Measurements from ENCODE around the gene CAD. TPM values are rescaled to one million over a fixed set of nuclear protein-coding genes. Genes with fewer than 3 reads are reported as not detected.

Gene CAD
- total RNA-seq, 1 donor from 2014 or later: 82.5 TPM

DNA sequence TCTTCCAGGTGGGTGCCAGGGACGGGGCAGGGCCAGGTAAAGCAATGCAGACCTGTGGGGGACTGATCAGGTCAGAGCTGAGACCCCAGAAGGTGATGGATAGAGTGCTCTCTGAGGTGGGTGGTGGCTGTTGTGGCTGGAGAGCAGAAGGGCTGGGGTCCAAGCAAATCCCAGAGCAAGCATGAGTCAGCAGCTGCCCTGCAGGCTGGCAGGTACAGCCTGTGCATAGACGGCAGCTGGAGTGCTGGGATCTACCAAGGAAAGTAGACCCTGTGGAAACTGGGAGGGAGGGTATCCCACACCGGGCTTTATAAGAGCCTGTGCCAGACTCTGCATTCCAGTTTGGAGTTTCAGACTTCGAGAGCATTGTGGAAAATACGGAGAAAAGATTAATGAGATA lies 65.7 kb downstream of the CAD start:
- Mint-ChIP-seq H3K27me3 (ENCODE audit: low read depth) (peaks cover 59% of the 10 kb centered on the region), H3K4me1 (peaks cover 12% of the 10 kb centered on the region), H3K4me3 (no peak overlapping the region), H3K9me3 (no peaks in the 10 kb centered on the region), H3K27ac (no peak overlapping the region), H3K36me3 (no peaks in the 10 kb centered on the region)
- no peak for DNase-seq (ENCODE audit: low spot score in 2 of 2, unreplicated experiment in 2 of 2)
- TF ChIP-seq, protein P1, sequence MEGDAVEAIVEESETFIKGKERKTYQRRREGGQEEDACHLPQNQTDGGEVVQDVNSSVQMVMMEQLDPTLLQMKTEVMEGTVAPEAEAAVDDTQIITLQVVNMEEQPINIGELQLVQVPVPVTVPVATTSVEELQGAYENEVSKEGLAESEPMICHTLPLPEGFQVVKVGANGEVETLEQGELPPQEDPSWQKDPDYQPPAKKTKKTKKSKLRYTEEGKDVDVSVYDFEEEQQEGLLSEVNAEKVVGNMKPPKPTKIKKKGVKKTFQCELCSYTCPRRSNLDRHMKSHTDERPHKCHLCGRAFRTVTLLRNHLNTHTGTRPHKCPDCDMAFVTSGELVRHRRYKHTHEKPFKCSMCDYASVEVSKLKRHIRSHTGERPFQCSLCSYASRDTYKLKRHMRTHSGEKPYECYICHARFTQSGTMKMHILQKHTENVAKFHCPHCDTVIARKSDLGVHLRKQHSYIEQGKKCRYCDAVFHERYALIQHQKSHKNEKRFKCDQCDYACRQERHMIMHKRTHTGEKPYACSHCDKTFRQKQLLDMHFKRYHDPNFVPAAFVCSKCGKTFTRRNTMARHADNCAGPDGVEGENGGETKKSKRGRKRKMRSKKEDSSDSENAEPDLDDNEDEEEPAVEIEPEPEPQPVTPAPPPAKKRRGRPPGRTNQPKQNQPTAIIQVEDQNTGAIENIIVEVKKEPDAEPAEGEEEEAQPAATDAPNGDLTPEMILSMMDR (IDR thresholded peaks at IDR 0.05; ENCODE audit: unreplicated experiment): no peak

DNA sequence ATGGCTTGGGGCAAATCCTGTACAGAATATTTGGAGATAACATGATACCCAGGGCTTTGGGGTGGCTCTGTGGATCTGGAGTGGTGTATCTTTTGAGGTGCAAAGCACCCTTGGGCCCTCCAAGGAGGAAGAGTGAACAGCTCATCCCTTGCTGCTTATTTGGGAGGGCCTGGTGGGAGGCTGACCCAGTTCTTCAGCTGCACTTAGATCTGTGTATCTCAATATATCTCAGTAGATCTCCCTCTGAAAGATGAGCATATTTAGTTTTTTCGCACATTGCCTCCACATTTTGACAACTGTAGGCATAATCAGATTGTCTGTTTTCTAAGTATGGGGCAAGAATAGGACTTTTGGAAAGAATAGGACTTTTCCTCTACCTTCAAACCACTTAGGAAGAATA lies 67.8 kb downstream of the CAD start:
- Mint-ChIP-seq H3K36me3 (no peaks in the 10 kb centered on the region), H3K27ac (no peak overlapping the region), H3K27me3 (ENCODE audit: low read depth) (peaks cover 53% of the 10 kb centered on the region), H3K4me3 (no peak overlapping the region), H3K9me3 (no peaks in the 10 kb centered on the region), H3K4me1 (peaks cover 14% of the 10 kb centered on the region)
- DNase-seq (ENCODE audit: low spot score in 2 of 2, unreplicated experiment in 2 of 2): no peak
- TF ChIP-seq, protein P1 (IDR thresholded peaks at IDR 0.05; ENCODE audit: unreplicated experiment): no peak

DNA sequence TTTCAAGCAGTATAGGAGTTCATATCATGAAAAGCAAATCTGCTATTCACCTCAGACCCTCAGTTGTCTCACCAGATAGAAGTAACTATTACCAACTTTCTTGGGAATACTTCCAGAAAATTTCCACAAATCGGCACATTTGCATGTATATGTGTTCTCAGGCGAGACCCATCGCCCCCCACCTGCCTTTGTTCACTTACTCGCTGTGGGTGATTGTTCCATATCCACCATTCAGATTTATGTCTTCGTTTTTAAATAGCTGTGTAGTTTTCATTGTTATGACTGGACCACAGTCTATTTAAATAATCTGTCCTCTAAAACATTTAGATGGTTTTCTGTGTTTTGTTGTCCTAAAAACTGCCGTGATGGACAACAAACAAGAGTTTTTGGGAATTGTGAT lies 68.3 kb downstream of the CAD start:
- TF ChIP-seq, protein P1 (IDR thresholded peaks at IDR 0.05; ENCODE audit: unreplicated experiment): no peak
- DNase-seq (ENCODE audit: low spot score in 2 of 2, unreplicated experiment in 2 of 2): no peak
- Mint-ChIP-seq H3K27me3 (ENCODE audit: low read depth) (peaks cover 53% of the 10 kb centered on the region), H3K4me1 (peaks cover 14% of the 10 kb centered on the region), H3K27ac (no peak overlapping the region), H3K4me3 (no peak overlapping the region), H3K9me3 (no peaks in the 10 kb centered on the region), H3K36me3 (no peaks in the 10 kb centered on the region)

DNA sequence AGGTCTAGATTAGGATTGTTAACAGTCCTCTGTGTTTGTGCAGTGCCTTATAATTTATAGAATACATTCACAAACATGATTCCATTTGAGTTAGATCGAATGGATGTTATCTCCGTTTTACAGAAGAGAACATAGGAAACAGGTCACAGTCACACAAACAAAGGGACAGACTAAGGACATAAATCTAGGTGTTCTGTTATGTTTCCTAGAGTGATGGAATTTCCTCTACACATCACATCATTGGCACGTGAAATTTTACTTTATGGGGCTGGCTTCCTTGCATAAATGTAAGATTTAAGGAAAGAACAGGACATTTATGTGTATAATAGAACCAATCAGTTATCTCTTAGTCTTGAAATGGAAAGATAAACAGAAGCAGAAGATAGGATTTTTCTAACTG lies 71.4 kb downstream of the CAD start:
- H3K4me1 Mint-ChIP-seq: peaks cover 22% of the 10 kb centered on the region
- no peaks in the 10 kb centered on the region for H3K9me3 Mint-ChIP-seq
- TF ChIP-seq, protein P1 (IDR thresholded peaks at IDR 0.05; ENCODE audit: unreplicated experiment): no peak
- H3K27ac Mint-ChIP-seq: no peak overlapping the region
- H3K36me3 Mint-ChIP-seq: no peaks in the 10 kb centered on the region
- no peak for DNase-seq (ENCODE audit: low spot score in 2 of 2, unreplicated experiment in 2 of 2)
- no peak overlapping the region for H3K4me3 Mint-ChIP-seq
- peaks cover 30% of the 10 kb centered on the region for H3K27me3 Mint-ChIP-seq (ENCODE audit: low read depth)

DNA sequence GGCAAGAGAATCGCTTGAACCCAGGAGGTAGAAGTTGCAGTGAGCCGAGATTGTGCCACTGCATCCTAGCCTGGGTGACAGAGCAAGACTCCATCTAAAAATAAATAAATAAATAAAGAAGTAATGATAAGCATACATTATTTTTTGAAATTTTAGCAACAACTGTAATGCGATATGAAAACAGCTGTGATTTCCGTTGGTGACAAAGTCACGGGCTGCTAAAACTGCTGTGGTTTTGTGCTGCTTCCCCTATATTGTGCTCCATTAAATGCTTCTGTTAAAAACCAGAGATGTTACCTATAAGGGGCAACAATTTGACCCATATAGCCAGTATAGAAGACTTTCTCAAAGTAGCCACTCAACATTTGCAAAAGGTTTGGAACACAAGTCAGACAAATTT lies 73.4 kb downstream of the CAD start:
- Mint-ChIP-seq H3K27me3 (ENCODE audit: low read depth) (peaks cover 15% of the 10 kb centered on the region), H3K27ac (no peak overlapping the region), H3K36me3 (no peaks in the 10 kb centered on the region), H3K4me1 (peaks cover 27% of the 10 kb centered on the region), H3K9me3 (no peaks in the 10 kb centered on the region), H3K4me3 (no peak overlapping the region)
- DNase-seq (ENCODE audit: low spot score in 2 of 2, unreplicated experiment in 2 of 2): no peak
- TF ChIP-seq, protein P1 (IDR thresholded peaks at IDR 0.05; ENCODE audit: unreplicated experiment): no peak

DNA sequence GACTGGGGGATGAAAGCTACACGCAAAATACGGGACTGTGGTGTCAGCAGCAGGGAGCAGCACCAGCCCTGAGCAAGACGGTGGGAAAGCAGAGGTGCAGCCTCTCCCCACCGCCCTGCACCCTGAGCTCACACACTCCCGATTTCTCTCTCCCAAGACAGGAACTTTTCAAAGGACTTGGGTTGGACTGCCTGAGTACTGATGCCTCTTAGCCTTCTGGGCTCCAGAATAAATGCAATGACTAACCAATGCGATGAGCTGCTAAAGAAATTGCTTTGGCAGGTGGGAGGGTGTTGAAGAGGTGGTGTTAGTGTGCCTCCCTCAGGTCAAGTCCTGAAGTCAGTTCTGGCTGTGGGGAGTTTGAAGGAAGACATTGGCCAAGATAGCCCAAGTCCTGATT lies 74.7 kb downstream of the CAD start:
- peaks cover 27% of the 10 kb centered on the region for H3K4me1 Mint-ChIP-seq
- DNase-seq (ENCODE audit: low spot score in 2 of 2, unreplicated experiment in 2 of 2): no peak
- peaks cover 13% of the 10 kb centered on the region for H3K27me3 Mint-ChIP-seq (ENCODE audit: low read depth)

More for the DNA sequence above, 74.7 kb downstream of the CAD start:
- Mint-ChIP-seq H3K27ac (no peak overlapping the region), H3K9me3 (no peaks in the 10 kb centered on the region), H3K36me3 (no peaks in the 10 kb centered on the region), H3K4me3 (no peak overlapping the region)
- TF ChIP-seq, protein P1 (IDR thresholded peaks at IDR 0.05; ENCODE audit: unreplicated experiment): no peak

Measured in mesothelial cell of epicardium (in vitro differentiated cells).